ENCODE data around the gene TMEM238L. TPM values are rescaled to one million over a fixed set of nuclear protein-coding genes. Genes with fewer than 3 reads are reported as not detected.

The TMEM238L gene
- total RNA-seq, 4 donors from 2014 or later = 16.3 to 45.3 (median 25.4) TPM

DNA sequence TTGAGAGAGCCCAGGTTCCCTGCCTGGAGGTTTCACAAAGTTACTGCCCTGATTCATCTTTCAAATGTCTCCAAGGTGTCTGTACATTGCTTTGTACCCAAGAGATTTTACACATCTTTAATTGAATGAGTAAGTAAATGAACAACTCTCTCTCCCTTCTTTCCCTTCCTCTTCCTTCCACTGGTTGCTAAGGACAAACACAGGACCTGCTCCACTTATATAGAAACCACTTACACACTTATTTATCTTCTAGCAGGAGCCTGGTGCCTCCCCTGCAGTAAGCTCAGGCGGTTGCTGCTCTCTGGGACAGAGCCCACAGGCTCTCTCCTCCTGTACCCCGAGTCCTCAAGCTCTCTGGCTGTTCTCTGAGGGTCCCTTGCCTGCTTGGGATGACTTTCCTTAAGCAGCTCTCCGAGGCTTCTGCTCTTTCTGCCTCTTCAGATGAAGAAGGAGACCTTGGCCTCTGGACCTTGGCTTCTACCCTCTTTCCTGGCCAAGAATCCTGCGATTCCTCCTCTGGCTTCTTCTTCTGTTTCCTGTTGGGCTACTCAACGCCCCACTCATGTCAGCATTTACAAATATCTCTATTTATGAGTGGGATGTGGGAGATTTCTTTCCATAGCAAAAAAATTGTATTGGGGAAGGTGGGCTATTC, 24.1 kb upstream of the TMEM238L start:
- no peak for TF ChIP-seq POLR2A (IDR thresholded peaks at IDR 0.05)
- TF ChIP-seq, protein P1, sequence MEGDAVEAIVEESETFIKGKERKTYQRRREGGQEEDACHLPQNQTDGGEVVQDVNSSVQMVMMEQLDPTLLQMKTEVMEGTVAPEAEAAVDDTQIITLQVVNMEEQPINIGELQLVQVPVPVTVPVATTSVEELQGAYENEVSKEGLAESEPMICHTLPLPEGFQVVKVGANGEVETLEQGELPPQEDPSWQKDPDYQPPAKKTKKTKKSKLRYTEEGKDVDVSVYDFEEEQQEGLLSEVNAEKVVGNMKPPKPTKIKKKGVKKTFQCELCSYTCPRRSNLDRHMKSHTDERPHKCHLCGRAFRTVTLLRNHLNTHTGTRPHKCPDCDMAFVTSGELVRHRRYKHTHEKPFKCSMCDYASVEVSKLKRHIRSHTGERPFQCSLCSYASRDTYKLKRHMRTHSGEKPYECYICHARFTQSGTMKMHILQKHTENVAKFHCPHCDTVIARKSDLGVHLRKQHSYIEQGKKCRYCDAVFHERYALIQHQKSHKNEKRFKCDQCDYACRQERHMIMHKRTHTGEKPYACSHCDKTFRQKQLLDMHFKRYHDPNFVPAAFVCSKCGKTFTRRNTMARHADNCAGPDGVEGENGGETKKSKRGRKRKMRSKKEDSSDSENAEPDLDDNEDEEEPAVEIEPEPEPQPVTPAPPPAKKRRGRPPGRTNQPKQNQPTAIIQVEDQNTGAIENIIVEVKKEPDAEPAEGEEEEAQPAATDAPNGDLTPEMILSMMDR (IDR thresholded peaks at IDR 0.05) = no peak
- H3K36me3 ChIP-seq = no peaks in the 10 kb centered on the region
- H3K9me3 ChIP-seq = no peaks in the 10 kb centered on the region
- DNase-seq = no peak
- no peaks in the 10 kb centered on the region for H3K27me3 ChIP-seq
- no peaks in the 10 kb centered on the region for H3K4me1 ChIP-seq
- H3K27ac ChIP-seq = peak overlapping the region in 1 of 4 donors; percentile 36
- H3K4me3 ChIP-seq = no peak overlapping the region

DNA sequence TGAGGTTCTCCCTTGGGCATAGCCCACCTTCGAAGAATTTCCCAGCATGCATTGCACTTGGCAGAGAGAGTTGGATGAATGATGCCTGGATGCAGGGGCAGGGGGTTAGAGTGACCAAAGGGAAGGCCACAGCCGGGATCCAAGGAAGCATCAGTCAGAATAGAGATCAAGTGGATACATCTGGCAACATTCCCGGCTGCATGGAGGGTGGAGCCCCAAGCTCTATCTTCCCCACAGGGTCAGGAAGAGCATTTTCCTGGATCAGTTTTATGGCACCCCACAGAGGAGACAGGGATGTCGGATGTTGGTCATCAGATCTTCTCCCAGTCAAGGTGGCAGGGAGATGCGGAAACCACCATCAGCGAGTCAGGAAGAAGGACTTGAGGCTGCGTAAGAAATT, 21.0 kb upstream of the TMEM238L start:
- H3K4me1 ChIP-seq = no peaks in the 10 kb centered on the region
- H3K36me3 ChIP-seq = no peaks in the 10 kb centered on the region
- TF ChIP-seq POLR2A (IDR thresholded peaks at IDR 0.05) = no peak
- TF ChIP-seq, protein P1 (IDR thresholded peaks at IDR 0.05) = no peak
- no peak for DNase-seq
- no peak overlapping the region for H3K4me3 ChIP-seq
- no peaks in the 10 kb centered on the region for H3K27me3 ChIP-seq
- H3K9me3 ChIP-seq = no peaks in the 10 kb centered on the region
- no peak overlapping the region for H3K27ac ChIP-seq

DNA sequence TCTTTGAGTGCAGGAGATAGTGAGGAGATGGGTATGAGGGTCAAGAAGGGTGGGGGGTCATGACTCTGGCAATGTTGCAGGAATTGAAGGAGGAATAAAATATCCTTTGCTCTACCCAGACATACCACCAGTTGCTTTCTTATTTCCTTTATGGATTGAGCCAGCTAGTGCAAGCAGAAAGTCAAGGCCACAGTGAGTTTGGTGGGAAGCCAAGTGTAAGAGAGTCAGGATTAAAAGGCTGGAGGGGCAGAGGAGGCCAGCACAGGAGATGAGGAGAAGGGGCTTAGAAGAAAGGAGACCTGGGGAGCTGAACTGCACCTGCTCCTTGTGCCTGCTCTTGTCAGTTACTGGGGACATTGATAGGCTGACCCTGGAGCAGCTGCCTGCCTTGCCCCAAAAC, 17.9 kb upstream of the TMEM238L start:
- DNase-seq = no peak
- Histone ChIP-seq H3K4me3 (no peak overlapping the region), H3K4me1 (no peaks in the 10 kb centered on the region), H3K9me3 (no peaks in the 10 kb centered on the region), H3K36me3 (no peaks in the 10 kb centered on the region), H3K27me3 (no peaks in the 10 kb centered on the region), H3K27ac (no peak overlapping the region)
- TF ChIP-seq, protein P1 (IDR thresholded peaks at IDR 0.05) = no peak
- TF ChIP-seq POLR2A (IDR thresholded peaks at IDR 0.05) = no peak

DNA sequence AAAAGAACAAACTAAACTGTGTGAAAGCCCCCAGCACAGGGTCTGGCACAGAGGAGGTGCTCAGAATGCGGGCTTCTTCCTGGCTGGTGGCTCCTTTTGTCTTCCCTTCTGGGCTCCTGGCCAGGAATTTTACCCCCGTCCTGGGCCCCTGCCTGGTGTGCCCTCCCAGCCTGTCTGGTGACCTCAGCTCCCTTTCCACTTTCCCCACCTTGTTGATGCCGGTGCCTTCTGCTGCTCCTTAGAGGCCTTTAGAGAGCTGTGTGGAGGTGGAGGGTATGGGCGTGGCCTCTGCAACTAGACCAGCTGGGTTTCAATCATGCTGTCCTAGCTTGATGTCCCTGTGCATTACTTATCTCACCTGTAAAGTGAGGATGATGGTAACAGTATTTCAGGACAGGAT, 17.2 kb upstream of the TMEM238L start:
- no peak for TF ChIP-seq POLR2A (IDR thresholded peaks at IDR 0.05)
- TF ChIP-seq, protein P1 (IDR thresholded peaks at IDR 0.05) = no peak
- H3K27me3 ChIP-seq = no peaks in the 10 kb centered on the region

GRCh38 chr17:10815319-10815718, 11.4 kb upstream of the TMEM238L start:
- no peaks in the 10 kb centered on the region for H3K9me3 ChIP-seq
- no peaks in the 10 kb centered on the region for H3K27me3 ChIP-seq
- peak overlapping the region in 1 of 4 donors; percentile 5 for H3K27ac ChIP-seq
- no peak overlapping the region for H3K4me3 ChIP-seq
- H3K36me3 ChIP-seq = no peaks in the 10 kb centered on the region
- peaks cover 0 to 26% (median 0%) of the 10 kb centered on the region in 4 donors for H3K4me1 ChIP-seq
- DNase-seq = peak in 2 of 3 donors; percentile 69 to 74
- TF ChIP-seq, protein P1 (IDR thresholded peaks at IDR 0.05) = no peak
- TF ChIP-seq POLR2A (IDR thresholded peaks at IDR 0.05) = no peak

More for the DNA sequence above, 17.2 kb upstream of the TMEM238L start:
- H3K4me3 ChIP-seq = no peak overlapping the region
- no peaks in the 10 kb centered on the region for H3K36me3 ChIP-seq
- DNase-seq = no peak
- H3K9me3 ChIP-seq = no peaks in the 10 kb centered on the region
- H3K27ac ChIP-seq = no peak overlapping the region
- H3K4me1 ChIP-seq = no peaks in the 10 kb centered on the region
